Ascending aorta (tissue), 2 donors: ENCODE data around the gene PTPN6. TPM values are rescaled to one million over a fixed set of nuclear protein-coding genes. Genes with fewer than 3 reads are reported as not detected.
A peak's percentile ranks its signal among the peaks of the same experiment; 100 is the strongest.

Experiments used
- DNase-seq, 2 donors: peaks; one replicate each; pipeline ENCODE4 v3.0.0-alpha.2; 2019; ENCODE audit warnings: low spot score in 2 of 2
- H3K27ac ChIP-seq, 2 donors: fragments of 200-600 bp; sonication (generic); one replicate each; pipeline ENCODE4 v1.5.1; 2016 to 2017; ENCODE audit warnings: mild to moderate bottlenecking in 1 of 2
- H3K27me3 ChIP-seq: fragments of 200-600 bp; sonication (generic); one replicate; pipeline ENCODE4 v1.5.1; 2017
- H3K36me3 ChIP-seq, 2 donors: fragments of 200-600 bp; sonication (generic); one replicate each; pipeline ENCODE4 v1.5.1; 2016
- H3K4me1 ChIP-seq, 2 donors: fragments of 200-600 bp; sonication (generic); one replicate each; pipeline ENCODE4 v1.5.1; 2016 to 2017; ENCODE audit warnings: mild to moderate bottlenecking in 1 of 2
- H3K4me3 ChIP-seq, 2 donors: fragments of 200-600 bp; sonication (generic); one replicate each; pipeline ENCODE4 v1.5.1; 2016 to 2017; ENCODE audit warnings: mild to moderate bottlenecking in 1 of 2
- H3K9me3 ChIP-seq, 2 donors: fragments of 200-600 bp; sonication (generic); one replicate each; pipeline ENCODE4 v1.5.1; 2016
- CTCF ChIP-seq, 3 experiments: fragments of 200-600 bp in 2 of 3; fragments of 450-650 bp in 1 of 3; sonication (generic) in 2 of 3; IDR thresholded peaks; one replicate each; pipeline ENCODE4 v1.5.1; 2016 to 2019; ENCODE audit warnings: antibody characterized with exemption in 3 of 3, mild to moderate bottlenecking in 1 of 3, moderate library complexity in 1 of 3
- intact Hi-C: fragments of 100-400 bp; cut with DNase I; formaldehyde crosslinking; loops from one replicate; pipeline ENCODE4 v1.15.1; 2023
- total RNA-seq: library from RNA; depleted of rRNA; stranded (reverse); fragments of >200 nt; gene quantifications from one replicate; pipeline ENCODE4 v1.1.0, GENCODE V29; 2016

The PTPN6 gene
- total RNA-seq, 1 donor from 2014 or later, result 1.7 TPM

GRCh38 chr12:6921996-6922946, 28.9 kb upstream of the PTPN6 start:
- Histone ChIP-seq H3K27me3 (no peaks in the 10 kb centered on the region), H3K27ac (no peak overlapping the region), H3K36me3 (peaks cover 23 to 27% of the 10 kb centered on the region in 2 donors), H3K4me3 (no peak overlapping the region), H3K9me3 (no peaks in the 10 kb centered on the region), H3K4me1 (peaks cover 12 to 23% of the 10 kb centered on the region in 2 donors)
- TF ChIP-seq CTCF (IDR thresholded peaks at IDR 0.05), result no peak
- DNase-seq, result no peak
- intact Hi-C loops, result loop anchor here (10.0 kb wide), 1 partner anchor 577 kb away; the partner anchor contains the start of gene TNFRSF1A

- no peak overlapping the region for H3K27ac ChIP-seq
- H3K9me3 ChIP-seq, result no peaks in the 10 kb centered on the region
- intact Hi-C loops, result loop anchor here (10.0 kb wide), 1 partner anchor 578 kb away; the partner anchor contains the start of gene TNFRSF1A
- peaks cover 12 to 23% of the 10 kb centered on the region in 2 donors for H3K4me1 ChIP-seq
- peaks cover 18 to 19% of the 10 kb centered on the region in 2 donors for H3K36me3 ChIP-seq
- H3K27me3 ChIP-seq, result no peaks in the 10 kb centered on the region
- H3K4me3 ChIP-seq, result no peak overlapping the region
- no peak for DNase-seq
- TF ChIP-seq CTCF (IDR thresholded peaks at IDR 0.05), result no peak
Measured at GRCh38 chr12:6923003-6923732, 28.0 kb upstream of the PTPN6 start.

- Histone ChIP-seq H3K36me3 (peaks cover 18 to 19% of the 10 kb centered on the region in 2 donors), H3K4me3 (no peak overlapping the region), H3K27ac (peak overlapping the region; percentile 97 to 99), H3K27me3 (no peaks in the 10 kb centered on the region), H3K9me3 (no peaks in the 10 kb centered on the region), H3K4me1 (peaks cover 12 to 23% of the 10 kb centered on the region in 2 donors)
- no peak for DNase-seq
- intact Hi-C loops, result loop anchor here (1.0 to 10.0 kb wide), 5 partner anchors 14 to 579 kb away; partner anchors contain the start of gene TNFRSF1A
- no peak for TF ChIP-seq CTCF (IDR thresholded peaks at IDR 0.05)
Measured at GRCh38 chr12:6923851-6924250, 27.3 kb upstream of the PTPN6 start.

GRCh38 chr12:6925239-6925539, 26.0 kb upstream of the PTPN6 start:
- Histone ChIP-seq H3K4me1 (peaks cover 19 to 30% of the 10 kb centered on the region in 2 donors), H3K27me3 (no peaks in the 10 kb centered on the region), H3K27ac (peak overlapping the region; percentile 97 to 99), H3K4me3 (peak overlapping the region; percentile 38 to 92), H3K36me3 (peaks cover 18 to 19% of the 10 kb centered on the region in 2 donors), H3K9me3 (no peaks in the 10 kb centered on the region)
- no peak for TF ChIP-seq CTCF (IDR thresholded peaks at IDR 0.05)
- intact Hi-C loops, result loop anchor here (1.0 to 10.0 kb wide), 5 partner anchors 18 to 580 kb away; partner anchors contain the start of genes LPCAT3, RNU7-1 and TNFRSF1A
- DNase-seq, result no peak

- Histone ChIP-seq H3K4me1 (peaks cover 22 to 31% of the 10 kb centered on the region in 2 donors), H3K36me3 (peaks cover 18 to 19% of the 10 kb centered on the region in 2 donors), H3K4me3 (peak overlapping the region; percentile 92 to 99), H3K27me3 (no peaks in the 10 kb centered on the region), H3K27ac (peak overlapping the region; percentile 97 to 99), H3K9me3 (no peaks in the 10 kb centered on the region)
- TF ChIP-seq CTCF (IDR thresholded peaks at IDR 0.05), result no peak
- DNase-seq, result peak in 1 of 2 donors; percentile 91
- intact Hi-C loops, result loop anchor here (1.0 to 10.0 kb wide), 5 partner anchors 18 to 581 kb away; partner anchors contain the start of genes LPCAT3, RNU7-1 and TNFRSF1A
Measured at GRCh38 chr12:6925540-6926279, 25.4 kb upstream of the PTPN6 start.
